H9 (cell line): ENCODE data around the gene FAM222B. TPM values are rescaled to one million over a fixed set of nuclear protein-coding genes. Genes with fewer than 3 reads are reported as not detected.

ENCODE experiments used
- DNase-seq: peaks from one replicate; pipeline ENCODE4 v3.0.0-alpha.2; 2017
- H2AFZ ChIP-seq: one replicate; pipeline ENCODE4 v1.6.1; 2013; ENCODE audit warnings: mild to moderate bottlenecking, low read length, control low read depth, moderate library complexity
- H2AK5ac ChIP-seq: 2 replicates; pipeline ENCODE4 v1.6.1; 2013; ENCODE audit warnings: low read length, control low read depth, mixed read lengths; ENCODE audit not compliant: insufficient read length
- H2BK120ac ChIP-seq: one replicate; pipeline ENCODE4 v1.6.1; 2013; ENCODE audit warnings: low read depth, mild to moderate bottlenecking, low read length, control low read depth, inconsistent platforms; ENCODE audit not compliant: poor library complexity, severe bottlenecking
- H2BK12ac ChIP-seq: 2 replicates; pipeline ENCODE4 v1.6.1; 2013; ENCODE audit warnings: low read length, control low read depth, mixed read lengths, low read depth; ENCODE audit not compliant: insufficient read length
- H2BK15ac ChIP-seq: 2 replicates; pipeline ENCODE4 v1.6.1; 2013; ENCODE audit warnings: low read depth, low read length, control low read depth
- H2BK20ac ChIP-seq: one replicate; pipeline ENCODE4 v1.6.1; 2013; ENCODE audit warnings: low read depth, mild to moderate bottlenecking, low read length, control low read depth, inconsistent platforms; ENCODE audit not compliant: poor library complexity, severe bottlenecking
- H2BK5ac ChIP-seq: 2 replicates; pipeline ENCODE4 v1.6.1; 2013; ENCODE audit warnings: low read length, control low read depth, mixed read lengths; ENCODE audit not compliant: insufficient read length
- H3K14ac ChIP-seq: 2 replicates; pipeline ENCODE4 v1.6.1; 2013; ENCODE audit warnings: low read length, control low read depth; ENCODE audit not compliant: insufficient read depth
- H3K18ac ChIP-seq: 2 replicates; pipeline ENCODE4 v1.6.1; 2013; ENCODE audit warnings: low read depth, mild to moderate bottlenecking, mixed read lengths, low read length, control low read depth; ENCODE audit not compliant: insufficient read length
- H3K23ac ChIP-seq: 2 replicates; pipeline ENCODE4 v1.6.1; 2013; ENCODE audit warnings: low read length, control low read depth, mixed read lengths, low read depth; ENCODE audit not compliant: insufficient read length
- H3K23me2 ChIP-seq: 2 replicates; pipeline ENCODE4 v1.6.1; 2013; ENCODE audit warnings: low read depth, mild to moderate bottlenecking, mixed read lengths, low read length, control low read depth; ENCODE audit not compliant: insufficient read length, poor library complexity, severe bottlenecking
- H3K27ac ChIP-seq: 2 replicates; pipeline ENCODE4 v1.5.1; 2013; ENCODE audit warnings: low read length, control low read depth, mixed read lengths, low read depth; ENCODE audit not compliant: insufficient read length
- H3K27me3 ChIP-seq: 2 replicates; pipeline ENCODE4 v1.6.1; 2013; ENCODE audit warnings: low read length, control low read depth, inconsistent platforms; ENCODE audit not compliant: insufficient read depth
- H3K4ac ChIP-seq: 2 replicates; pipeline ENCODE4 v1.6.1; 2013; ENCODE audit warnings: low read depth, mild to moderate bottlenecking, control low read depth, inconsistent platforms, low read length, moderate library complexity
- H3K4me1 ChIP-seq: 2 replicates; pipeline ENCODE4 v1.6.1; 2013; ENCODE audit warnings: low read length, control low read depth, inconsistent platforms; ENCODE audit not compliant: insufficient read depth
- H3K4me2 ChIP-seq: 2 replicates; pipeline ENCODE4 v1.6.1; 2013; ENCODE audit warnings: low read length, control low read depth, mixed read lengths; ENCODE audit not compliant: insufficient read length, insufficient read depth
- H3K56ac ChIP-seq: 2 replicates; pipeline ENCODE4 v1.6.1; 2013; ENCODE audit warnings: low read depth, mild to moderate bottlenecking, mixed read lengths, low read length, control low read depth; ENCODE audit not compliant: insufficient read length
- H3K79me1 ChIP-seq: 2 replicates; pipeline ENCODE4 v1.6.1; 2013; ENCODE audit warnings: low read depth, mild to moderate bottlenecking, moderate library complexity, low read length, control low read depth, inconsistent platforms; ENCODE audit not compliant: insufficient read depth, poor library complexity, severe bottlenecking
- H3K79me2 ChIP-seq: 2 replicates; pipeline ENCODE4 v1.6.1; 2013; ENCODE audit warnings: low read length, control low read depth, inconsistent platforms; ENCODE audit not compliant: insufficient read depth
- H3K9ac ChIP-seq: 2 replicates; pipeline ENCODE4 v1.6.1; 2013; ENCODE audit warnings: low read length, control low read depth, mixed read lengths; ENCODE audit not compliant: insufficient read length; ENCODE audit errors: extremely low read depth
- H3K9me3 ChIP-seq: one replicate; pipeline ENCODE4 v1.6.1; 2013; ENCODE audit warnings: low read depth, low read length, inconsistent platforms; ENCODE audit not compliant: control insufficient read depth
- H3T11ph ChIP-seq: one replicate; pipeline ENCODE4 v1.6.1; 2013; ENCODE audit warnings: mild to moderate bottlenecking, low read length, control low read depth, inconsistent platforms
- H4K20me1 ChIP-seq: one replicate; pipeline ENCODE4 v1.6.1; 2013; ENCODE audit not compliant: control insufficient read depth, insufficient read length, insufficient read depth
- H4K5ac ChIP-seq: 2 replicates; pipeline ENCODE4 v1.6.1; 2013; ENCODE audit warnings: low read depth, mild to moderate bottlenecking, mixed read lengths, low read length, control low read depth; ENCODE audit not compliant: insufficient read length
- H4K8ac ChIP-seq: replicated peaks from 2 replicates; pipeline ENCODE4 v1.6.1; 2013; ENCODE audit warnings: low read length, control low read depth, mixed read lengths, low read depth; ENCODE audit not compliant: insufficient read length
- H4K91ac ChIP-seq: 2 replicates; pipeline ENCODE4 v1.6.1; 2013; ENCODE audit warnings: low read depth, mild to moderate bottlenecking, moderate library complexity, mixed read lengths, low read length, control low read depth; ENCODE audit not compliant: insufficient read length
- H3K27ac Mint-ChIP-seq, 3 experiments: 2 replicates in 2 of 3; 3 replicates in 1 of 3; pipeline ENCODE4 v1.8.0; 2020 to 2021; ENCODE audit warnings: mixed read lengths in 3 of 3, mild to moderate bottlenecking in 1 of 3, moderate library complexity in 1 of 3
- H3K27me3 Mint-ChIP-seq: 2 replicates; pipeline ENCODE4 v1.8.0; 2021; ENCODE audit warnings: low read depth, mild to moderate bottlenecking, moderate library complexity, mixed read lengths
- H3K36me3 Mint-ChIP-seq, 3 experiments: 2 replicates in 2 of 3; 3 replicates in 1 of 3; pipeline ENCODE4 v1.8.0; 2020 to 2021; ENCODE audit warnings: low read depth in 3 of 3, mixed read lengths in 3 of 3; ENCODE audit not compliant: insufficient read depth in 1 of 3
- H3K4me1 Mint-ChIP-seq, 2 experiments: 2 replicates each; pipeline ENCODE4 v1.8.0; 2020; ENCODE audit warnings: mixed read lengths in 2 of 2
- H3K4me3 Mint-ChIP-seq, 2 experiments: 2 replicates in 1 of 2; 3 replicates in 1 of 2; pipeline ENCODE4 v1.8.0; 2020 to 2021; ENCODE audit warnings: mild to moderate bottlenecking in 2 of 2, mixed read lengths in 2 of 2, moderate library complexity in 1 of 2
- H3K9me3 Mint-ChIP-seq, 2 experiments: 2 replicates in 1 of 2; 3 replicates in 1 of 2; pipeline ENCODE4 v1.8.0; 2020; ENCODE audit warnings: mild to moderate bottlenecking in 2 of 2, mixed read lengths in 2 of 2, moderate library complexity in 1 of 2
- WGBS: extraction: QIAGEN DNeasy Blood & Tissue Kit; methylation state at CpG from one replicate; pipeline ENCODE4 v1.1.7; 2013; ENCODE audit warnings: missing lambda C conversion rate, low lambda C conversion rate, mixed read lengths; ENCODE audit not compliant: insufficient read length; ENCODE audit errors: extremely low coverage; 5-methylcytosine and 5-hydroxymethylcytosine counted together
- total RNA-seq: library from RNA; stranded (reverse); gene quantifications from 2 replicates; pipeline ENCODE4 v1.2.1, GENCODE V29; 2021
- TF ChIP-seq, protein P1 (sequence below): fragments of 200-600 bp; sonication (generic); conservative IDR thresholded peaks from 3 replicates; pipeline ENCODE4 v1.8.0; 2021; ENCODE audit warnings: antibody characterized with exemption, mild to moderate bottlenecking

FAM222B gene
- total RNA-seq, 1 experiment from 2014 or later, result 76.1 TPM

DNA sequence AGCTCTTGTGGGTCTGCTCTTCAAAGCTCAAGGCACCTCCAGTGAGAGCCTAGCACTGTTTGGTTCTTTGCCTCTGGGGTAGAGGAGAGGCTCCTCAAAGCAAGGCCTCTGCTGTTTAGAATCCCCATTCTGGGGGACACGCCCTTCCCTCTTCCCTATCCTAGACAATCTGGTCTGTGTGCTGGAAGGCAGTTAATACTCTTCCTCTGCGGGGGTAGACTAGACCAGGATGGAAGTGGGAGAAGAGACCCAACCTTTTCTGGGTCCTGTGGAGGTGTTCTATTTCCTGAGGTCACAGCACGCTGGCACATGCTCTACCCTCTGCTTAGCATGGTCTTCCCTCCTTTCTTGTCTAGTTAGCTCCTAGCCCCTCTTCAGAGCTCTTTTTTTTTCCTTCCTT is 20.0 kb upstream of the FAM222B start:
- Histone ChIP-seq H3K23me2 (peaks cover 3% of the 10 kb centered on the region), H2BK20ac (no peak overlapping the region), H2AK5ac (no peak overlapping the region), H2AFZ (no peak overlapping the region), H3K9me3 (no peaks in the 10 kb centered on the region), H3K27me3 (no peaks in the 10 kb centered on the region), H3K79me2 (no peaks in the 10 kb centered on the region), H3T11ph (no peak overlapping the region), H3K4me2 (no peak overlapping the region), H3K56ac (no peak overlapping the region), H2BK15ac (no peak overlapping the region), H4K5ac (no peak overlapping the region), H4K20me1 (no peaks in the 10 kb centered on the region), H2BK120ac (no peak overlapping the region), H3K4ac (no peak overlapping the region), H3K27ac (no peak overlapping the region), H3K9ac (no peak overlapping the region), H3K79me1 (no peaks in the 10 kb centered on the region), H4K91ac (no peak overlapping the region), H2BK5ac (no peak overlapping the region), H2BK12ac (no peak overlapping the region), H3K18ac (no peak overlapping the region), H4K8ac (no peak overlapping the region), H3K23ac (no peak overlapping the region), H3K4me1 (no peaks in the 10 kb centered on the region; the same call in 1 of the 2 replicates), H3K14ac (no peak overlapping the region)
- DNase-seq, result no peak
- Mint-ChIP-seq H3K4me3 (no peak overlapping the region), H3K27ac (no peak overlapping the region), H3K36me3 (peaks cover 21 to 31% (median 30%) of the 10 kb centered on the region in 3 experiments), H3K4me1 (peaks cover 14 to 21% of the 10 kb centered on the region in 2 experiments), H3K9me3 (no peaks in the 10 kb centered on the region), H3K27me3 (no peaks in the 10 kb centered on the region; the same call in none of the 2 replicates)
- no CpG with 5 or more reads among the region's 3 CpGs for whole genome bisulfite sequencing
- TF ChIP-seq, protein P1, sequence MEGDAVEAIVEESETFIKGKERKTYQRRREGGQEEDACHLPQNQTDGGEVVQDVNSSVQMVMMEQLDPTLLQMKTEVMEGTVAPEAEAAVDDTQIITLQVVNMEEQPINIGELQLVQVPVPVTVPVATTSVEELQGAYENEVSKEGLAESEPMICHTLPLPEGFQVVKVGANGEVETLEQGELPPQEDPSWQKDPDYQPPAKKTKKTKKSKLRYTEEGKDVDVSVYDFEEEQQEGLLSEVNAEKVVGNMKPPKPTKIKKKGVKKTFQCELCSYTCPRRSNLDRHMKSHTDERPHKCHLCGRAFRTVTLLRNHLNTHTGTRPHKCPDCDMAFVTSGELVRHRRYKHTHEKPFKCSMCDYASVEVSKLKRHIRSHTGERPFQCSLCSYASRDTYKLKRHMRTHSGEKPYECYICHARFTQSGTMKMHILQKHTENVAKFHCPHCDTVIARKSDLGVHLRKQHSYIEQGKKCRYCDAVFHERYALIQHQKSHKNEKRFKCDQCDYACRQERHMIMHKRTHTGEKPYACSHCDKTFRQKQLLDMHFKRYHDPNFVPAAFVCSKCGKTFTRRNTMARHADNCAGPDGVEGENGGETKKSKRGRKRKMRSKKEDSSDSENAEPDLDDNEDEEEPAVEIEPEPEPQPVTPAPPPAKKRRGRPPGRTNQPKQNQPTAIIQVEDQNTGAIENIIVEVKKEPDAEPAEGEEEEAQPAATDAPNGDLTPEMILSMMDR, result no peak
